WTC11 (cell line): Measurements from ENCODE around the gene LRRFIP1. TPM values are rescaled to one million over a fixed set of nuclear protein-coding genes. Genes with fewer than 3 reads are reported as not detected.

Source experiments
- ELF4 ChIP-seq: sonication (generic); formaldehyde crosslinking; IDR thresholded peaks from 2 replicates; pipeline ENCODE4 v1.8.1; 2022; ENCODE audit warnings: low read depth, mild to moderate bottlenecking, moderate library complexity, missing genetic modification reagents
- ETV6 ChIP-seq: sonication (generic); formaldehyde crosslinking; IDR thresholded peaks from 2 replicates; pipeline ENCODE4 v1.8.1; 2022; ENCODE audit warnings: mild to moderate bottlenecking, missing genetic modification reagents
- FOXK1 ChIP-seq: sonication (generic); formaldehyde crosslinking; IDR thresholded peaks from 2 replicates; pipeline ENCODE4 v1.8.0; 2022; ENCODE audit warnings: mild to moderate bottlenecking, moderate library complexity, missing genetic modification reagents
- FOXP1 ChIP-seq: sonication (generic); formaldehyde crosslinking; IDR thresholded peaks from 2 replicates; pipeline ENCODE4 v1.8.0; 2022; ENCODE audit warnings: missing genetic modification reagents, mild to moderate bottlenecking, moderate library complexity, borderline replicate concordance
- HMGA2 ChIP-seq: fragments of 250-450 bp; sonication (Bioruptor Pico); IDR thresholded peaks from 2 replicates; pipeline ENCODE4 v1.4.0; 2021; ENCODE audit warnings: mild to moderate bottlenecking, moderate library complexity
- MYBL2 ChIP-seq: sonication (generic); formaldehyde crosslinking; IDR thresholded peaks from 2 replicates; pipeline ENCODE4 v1.8.1; 2023; ENCODE audit warnings: mild to moderate bottlenecking, moderate library complexity, missing genetic modification reagents
- NFATC4 ChIP-seq: fragments of 250-450 bp; sonication (Bioruptor Pico); IDR thresholded peaks from 2 replicates; pipeline ENCODE4 v1.9.0; 2021; ENCODE audit warnings: mild to moderate bottlenecking
- NFE2L1 ChIP-seq: sonication (generic); formaldehyde crosslinking; IDR thresholded peaks from 2 replicates; pipeline ENCODE4 v1.8.1; 2023; ENCODE audit warnings: missing genetic modification reagents
- NR1H2 ChIP-seq: sonication (generic); formaldehyde crosslinking; IDR thresholded peaks from 2 replicates; pipeline ENCODE4 v1.9.0; 2021; ENCODE audit warnings: mild to moderate bottlenecking, moderate library complexity, missing genetic modification reagents
- SMAD4 ChIP-seq: sonication (generic); formaldehyde crosslinking; IDR thresholded peaks from 2 replicates; pipeline ENCODE4 v1.8.0; 2022; ENCODE audit warnings: mild to moderate bottlenecking, missing genetic modification reagents
- SP1 ChIP-seq: sonication (generic); formaldehyde crosslinking; conservative IDR thresholded peaks from 2 replicates; pipeline ENCODE4 v1.8.1; 2022; ENCODE audit warnings: missing genetic modification reagents
- TEAD1 ChIP-seq: sonication (generic); formaldehyde crosslinking; IDR thresholded peaks from 2 replicates; pipeline ENCODE4 v1.8.0; 2022; ENCODE audit warnings: mild to moderate bottlenecking, missing genetic modification reagents
- ZNF232 ChIP-seq: sonication (generic); formaldehyde crosslinking; IDR thresholded peaks from 2 replicates; pipeline ENCODE4 v1.8.0; 2022; ENCODE audit warnings: mild to moderate bottlenecking, missing genetic modification reagents
- ZNF671 ChIP-seq: fragments of 250-450 bp; sonication (Bioruptor Pico); IDR thresholded peaks from 2 replicates; pipeline ENCODE4 v1.8.0; 2021; ENCODE audit warnings: mild to moderate bottlenecking
- total RNA-seq: library from RNA; stranded (reverse); gene quantifications from 3 replicates; pipeline ENCODE4 v1.2.3, GENCODE V29; 2021
- TF ChIP-seq, protein P1 (sequence below): sonication (generic); formaldehyde crosslinking; conservative IDR thresholded peaks from 2 replicates; pipeline ENCODE4 v1.8.1; 2023; ENCODE audit warnings: mild to moderate bottlenecking, low read depth, missing genetic modification reagents, moderate library complexity
- TF ChIP-seq, protein P2 (sequence below): sonication (generic); formaldehyde crosslinking; IDR thresholded peaks from 2 replicates; pipeline ENCODE4 v1.8.1; 2023; ENCODE audit warnings: mild to moderate bottlenecking, missing genetic modification reagents, moderate library complexity
- TF ChIP-seq, protein P3 (sequence below): sonication (generic); formaldehyde crosslinking; IDR thresholded peaks from 2 replicates; pipeline ENCODE4 v1.8.0; 2022; ENCODE audit warnings: mild to moderate bottlenecking, missing genetic modification reagents
- TF ChIP-seq, protein P4 (sequence below): fragments of 250-450 bp; sonication (Bioruptor Pico); IDR thresholded peaks from 2 replicates; pipeline ENCODE4 v1.9.0; 2021; ENCODE audit warnings: mild to moderate bottlenecking
- TF ChIP-seq, protein P5 (sequence below): sonication (generic); formaldehyde crosslinking; IDR thresholded peaks from 2 replicates; pipeline ENCODE4 v1.8.0; 2022; ENCODE audit warnings: mild to moderate bottlenecking, missing genetic modification reagents
- TF ChIP-seq, protein P6 (sequence below): sonication (generic); formaldehyde crosslinking; IDR thresholded peaks from 2 replicates; pipeline ENCODE4 v1.8.0; 2022; ENCODE audit warnings: mild to moderate bottlenecking, missing genetic modification reagents

The LRRFIP1 gene
- total RNA-seq, 1 experiment from 2014 or later, result 88.4 TPM

DNA sequence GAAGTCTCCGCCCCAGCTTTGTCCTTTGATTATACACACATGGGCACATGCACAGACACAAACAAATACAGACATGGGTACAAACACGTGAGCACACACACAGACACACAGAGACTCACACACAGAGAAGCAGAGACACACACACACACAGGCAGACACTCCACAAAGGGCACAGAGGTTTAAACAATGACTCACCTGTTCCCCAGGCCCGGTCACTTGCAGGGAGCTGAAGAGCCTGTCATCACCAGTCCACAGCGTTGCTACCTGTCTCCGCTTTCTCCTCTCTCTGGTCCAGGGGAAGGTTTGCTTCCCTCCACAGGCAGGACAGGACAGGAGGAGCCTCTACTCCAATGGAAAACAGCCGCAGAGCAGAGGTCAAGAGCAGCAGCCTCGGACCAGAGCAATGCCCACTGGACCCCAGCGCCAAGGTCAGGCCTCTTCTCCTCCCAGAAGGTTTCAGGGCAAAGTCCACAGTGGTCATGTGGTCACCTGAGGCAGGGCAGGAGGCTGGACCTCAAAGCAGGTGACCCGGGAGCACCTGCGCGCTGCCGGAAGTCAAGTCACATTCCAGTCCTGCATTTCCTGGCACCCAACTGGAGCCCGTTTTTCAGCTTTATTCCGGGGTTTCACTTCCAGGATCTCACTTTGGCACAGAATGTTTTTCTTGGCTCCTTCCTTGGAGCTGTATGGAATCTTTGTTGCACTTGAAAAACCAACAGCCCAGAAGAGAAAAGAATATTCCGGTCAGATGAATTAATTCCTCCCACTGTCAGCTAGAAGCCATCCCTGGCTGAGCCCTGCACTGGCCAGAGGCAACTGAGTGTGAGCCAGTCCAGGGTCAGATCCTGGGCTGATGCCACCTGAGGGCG lies 36.9 kb upstream of the LRRFIP1 start, which contains the start of gene RAB17 (continued):
- TF ChIP-seq, protein P1, sequence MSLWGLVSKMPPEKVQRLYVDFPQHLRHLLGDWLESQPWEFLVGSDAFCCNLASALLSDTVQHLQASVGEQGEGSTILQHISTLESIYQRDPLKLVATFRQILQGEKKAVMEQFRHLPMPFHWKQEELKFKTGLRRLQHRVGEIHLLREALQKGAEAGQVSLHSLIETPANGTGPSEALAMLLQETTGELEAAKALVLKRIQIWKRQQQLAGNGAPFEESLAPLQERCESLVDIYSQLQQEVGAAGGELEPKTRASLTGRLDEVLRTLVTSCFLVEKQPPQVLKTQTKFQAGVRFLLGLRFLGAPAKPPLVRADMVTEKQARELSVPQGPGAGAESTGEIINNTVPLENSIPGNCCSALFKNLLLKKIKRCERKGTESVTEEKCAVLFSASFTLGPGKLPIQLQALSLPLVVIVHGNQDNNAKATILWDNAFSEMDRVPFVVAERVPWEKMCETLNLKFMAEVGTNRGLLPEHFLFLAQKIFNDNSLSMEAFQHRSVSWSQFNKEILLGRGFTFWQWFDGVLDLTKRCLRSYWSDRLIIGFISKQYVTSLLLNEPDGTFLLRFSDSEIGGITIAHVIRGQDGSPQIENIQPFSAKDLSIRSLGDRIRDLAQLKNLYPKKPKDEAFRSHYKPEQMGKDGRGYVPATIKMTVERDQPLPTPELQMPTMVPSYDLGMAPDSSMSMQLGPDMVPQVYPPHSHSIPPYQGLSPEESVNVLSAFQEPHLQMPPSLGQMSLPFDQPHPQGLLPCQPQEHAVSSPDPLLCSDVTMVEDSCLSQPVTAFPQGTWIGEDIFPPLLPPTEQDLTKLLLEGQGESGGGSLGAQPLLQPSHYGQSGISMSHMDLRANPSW (CRISPR knock-in tag), result 0 out of 2 replicates have a peak, but pooled peaks have one; percentile 15
- TF ChIP-seq SMAD4 (CRISPR knock-in tag) (no peak), SP1 (CRISPR knock-in tag) (0 out of 2 replicates have a peak, but pooled peaks have one; percentile 7), MYBL2 (CRISPR knock-in tag) (0 out of 2 replicates have a peak, but pooled peaks have one; percentile 32), ZNF671 (no peak), TEAD1 (CRISPR knock-in tag) (peak; percentile 79), ZNF232 (CRISPR knock-in tag) (peak; percentile 69; the same call in 1 of the 2 replicates), FOXK1 (CRISPR knock-in tag) (peak; percentile 39; the same call in 1 of the 2 replicates), HMGA2 (CRISPR knock-in tag) (no peak), FOXP1 (CRISPR knock-in tag) (peak; percentile 66; the same call in 1 of the 2 replicates), ELF4 (CRISPR knock-in tag) (no peak), NFATC4 (CRISPR knock-in tag) (no peak), NR1H2 (no peak), ETV6 (CRISPR knock-in tag) (peak; percentile 43), NFE2L1 (CRISPR knock-in tag) (0 out of 2 replicates have a peak, but pooled peaks have one; percentile 36)
- TF ChIP-seq, protein P2, sequence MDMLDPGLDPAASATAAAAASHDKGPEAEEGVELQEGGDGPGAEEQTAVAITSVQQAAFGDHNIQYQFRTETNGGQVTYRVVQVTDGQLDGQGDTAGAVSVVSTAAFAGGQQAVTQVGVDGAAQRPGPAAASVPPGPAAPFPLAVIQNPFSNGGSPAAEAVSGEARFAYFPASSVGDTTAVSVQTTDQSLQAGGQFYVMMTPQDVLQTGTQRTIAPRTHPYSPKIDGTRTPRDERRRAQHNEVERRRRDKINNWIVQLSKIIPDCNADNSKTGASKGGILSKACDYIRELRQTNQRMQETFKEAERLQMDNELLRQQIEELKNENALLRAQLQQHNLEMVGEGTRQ, result peak; percentile 86
- TF ChIP-seq, protein P3, sequence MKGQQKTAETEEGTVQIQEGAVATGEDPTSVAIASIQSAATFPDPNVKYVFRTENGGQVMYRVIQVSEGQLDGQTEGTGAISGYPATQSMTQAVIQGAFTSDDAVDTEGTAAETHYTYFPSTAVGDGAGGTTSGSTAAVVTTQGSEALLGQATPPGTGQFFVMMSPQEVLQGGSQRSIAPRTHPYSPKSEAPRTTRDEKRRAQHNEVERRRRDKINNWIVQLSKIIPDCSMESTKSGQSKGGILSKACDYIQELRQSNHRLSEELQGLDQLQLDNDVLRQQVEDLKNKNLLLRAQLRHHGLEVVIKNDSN (CRISPR knock-in tag), result peak; percentile 88
- TF ChIP-seq, protein P4, sequence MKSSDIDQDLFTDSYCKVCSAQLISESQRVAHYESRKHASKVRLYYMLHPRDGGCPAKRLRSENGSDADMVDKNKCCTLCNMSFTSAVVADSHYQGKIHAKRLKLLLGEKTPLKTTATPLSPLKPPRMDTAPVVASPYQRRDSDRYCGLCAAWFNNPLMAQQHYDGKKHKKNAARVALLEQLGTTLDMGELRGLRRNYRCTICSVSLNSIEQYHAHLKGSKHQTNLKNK (CRISPR knock-in tag), result no peak
- TF ChIP-seq, protein P5, sequence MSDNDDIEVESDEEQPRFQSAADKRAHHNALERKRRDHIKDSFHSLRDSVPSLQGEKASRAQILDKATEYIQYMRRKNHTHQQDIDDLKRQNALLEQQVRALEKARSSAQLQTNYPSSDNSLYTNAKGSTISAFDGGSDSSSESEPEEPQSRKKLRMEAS (CRISPR knock-in tag), result peak; percentile 83
- TF ChIP-seq, protein P6, sequence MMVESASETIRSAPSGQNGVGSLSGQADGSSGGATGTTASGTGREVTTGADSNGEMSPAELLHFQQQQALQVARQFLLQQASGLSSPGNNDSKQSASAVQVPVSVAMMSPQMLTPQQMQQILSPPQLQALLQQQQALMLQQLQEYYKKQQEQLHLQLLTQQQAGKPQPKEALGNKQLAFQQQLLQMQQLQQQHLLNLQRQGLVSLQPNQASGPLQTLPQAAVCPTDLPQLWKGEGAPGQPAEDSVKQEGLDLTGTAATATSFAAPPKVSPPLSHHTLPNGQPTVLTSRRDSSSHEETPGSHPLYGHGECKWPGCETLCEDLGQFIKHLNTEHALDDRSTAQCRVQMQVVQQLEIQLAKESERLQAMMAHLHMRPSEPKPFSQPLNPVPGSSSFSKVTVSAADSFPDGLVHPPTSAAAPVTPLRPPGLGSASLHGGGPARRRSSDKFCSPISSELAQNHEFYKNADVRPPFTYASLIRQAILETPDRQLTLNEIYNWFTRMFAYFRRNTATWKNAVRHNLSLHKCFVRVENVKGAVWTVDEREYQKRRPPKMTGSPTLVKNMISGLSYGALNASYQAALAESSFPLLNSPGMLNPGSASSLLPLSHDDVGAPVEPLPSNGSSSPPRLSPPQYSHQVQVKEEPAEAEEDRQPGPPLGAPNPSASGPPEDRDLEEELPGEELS (CRISPR knock-in tag), result peak; percentile 39; the same call in 1 of the 2 replicates
